ENCODE data around the gene PSME2. TPM values are rescaled to one million over a fixed set of nuclear protein-coding genes. Genes with fewer than 3 reads are reported as not detected.

Gene PSME2
- total RNA-seq, 2 donors from 2014 or later, result 106 to 112 TPM

GRCh38 chr14:24185026-24185425 lies 38.6 kb upstream of the PSME2 start:
- H3K4me3 Mint-ChIP-seq, result no peak overlapping the region
- Histone ChIP-seq H3K27ac (ENCODE audit: low read depth, low read length) (no peak overlapping the region), H3K27me3 (ENCODE audit: control insufficient read depth, insufficient read depth, low read length, poor library complexity, severe bottlenecking) (no peaks in the 10 kb centered on the region), H3K9me3 (ENCODE audit: control insufficient read depth, low read length) (no peaks in the 10 kb centered on the region), H3K9ac (ENCODE audit: extremely low read depth, low read length, poor library complexity, severe bottlenecking) (no peak overlapping the region), H3K36me3 (ENCODE audit: control insufficient read depth, insufficient read depth, low read length) (peaks cover 66% of the 10 kb centered on the region), H3K4me3 (ENCODE audit: low read length) (no peak overlapping the region), H3K4me1 (ENCODE audit: control insufficient read depth, insufficient read depth, low read length) (no peaks in the 10 kb centered on the region)
- H3K27ac Mint-ChIP-seq, result no peak overlapping the region
- peaks cover 45% of the 10 kb centered on the region for H3K36me3 Mint-ChIP-seq (ENCODE audit: low read depth)
- no peak for TF ChIP-seq CTCF (conservative IDR thresholded peaks at IDR 0.05)
- H3K4me1 Mint-ChIP-seq, result peaks cover 6% of the 10 kb centered on the region
- 94 to 100% methylated on average over 3 to 7 of the region's 7 CpGs for WGBS, 2 experiments (ENCODE audit: insufficient coverage in 1 of 2, insufficient read length in 1 of 2)
- no peaks in the 10 kb centered on the region for H3K9me3 Mint-ChIP-seq
- no peaks in the 10 kb centered on the region for H3K27me3 Mint-ChIP-seq (ENCODE audit: insufficient read depth)
- DNase-seq, result no peak

- 94% methylated on average over 11 to 19 of the region's 19 CpGs for WGBS, 2 experiments (ENCODE audit: insufficient coverage in 1 of 2, insufficient read length in 1 of 2)
- DNase-seq, result no peak
- Mint-ChIP-seq H3K4me3 (no peak overlapping the region), H3K27me3 (ENCODE audit: insufficient read depth) (no peaks in the 10 kb centered on the region), H3K4me1 (peaks cover 6% of the 10 kb centered on the region), H3K9me3 (no peaks in the 10 kb centered on the region), H3K27ac (no peak overlapping the region), H3K36me3 (ENCODE audit: low read depth) (peaks cover 50% of the 10 kb centered on the region)
- Histone ChIP-seq H3K27me3 (ENCODE audit: control insufficient read depth, insufficient read depth, low read length, poor library complexity, severe bottlenecking) (no peaks in the 10 kb centered on the region), H3K27ac (ENCODE audit: low read depth, low read length) (no peak overlapping the region), H3K4me3 (ENCODE audit: low read length) (no peak overlapping the region), H3K36me3 (ENCODE audit: control insufficient read depth, insufficient read depth, low read length) (peaks cover 67% of the 10 kb centered on the region), H3K9ac (ENCODE audit: extremely low read depth, low read length, poor library complexity, severe bottlenecking) (no peak overlapping the region), H3K4me1 (ENCODE audit: control insufficient read depth, insufficient read depth, low read length) (no peaks in the 10 kb centered on the region), H3K9me3 (ENCODE audit: control insufficient read depth, low read length) (no peaks in the 10 kb centered on the region)
- TF ChIP-seq CTCF (conservative IDR thresholded peaks at IDR 0.05), result no peak
These were observed 37.9 kb upstream of the PSME2 start for GRCh38 chr14:24184104-24184970.

GRCh38 chr14:24183014-24183481 lies 36.6 kb upstream of the PSME2 start:
- H3K9me3 ChIP-seq (ENCODE audit: control insufficient read depth, low read length), result no peaks in the 10 kb centered on the region
- no peak overlapping the region for H3K27ac ChIP-seq (ENCODE audit: low read depth, low read length)
- no peak overlapping the region for H3K4me3 ChIP-seq (ENCODE audit: low read length)
- no peak overlapping the region for H3K9ac ChIP-seq (ENCODE audit: extremely low read depth, low read length, poor library complexity, severe bottlenecking)
- Mint-ChIP-seq H3K4me3 (no peak overlapping the region), H3K9me3 (no peaks in the 10 kb centered on the region), H3K27ac (no peak overlapping the region), H3K4me1 (peaks cover 5% of the 10 kb centered on the region), H3K27me3 (ENCODE audit: insufficient read depth) (no peaks in the 10 kb centered on the region), H3K36me3 (ENCODE audit: low read depth) (peaks cover 61% of the 10 kb centered on the region)
- 94 to 100% methylated on average over 8 to 15 of the region's 15 CpGs for WGBS, 2 experiments (ENCODE audit: insufficient coverage in 1 of 2, insufficient read length in 1 of 2)
- DNase-seq, result no peak
- H3K36me3 ChIP-seq (ENCODE audit: control insufficient read depth, insufficient read depth, low read length), result peaks cover 74% of the 10 kb centered on the region
- H3K27me3 ChIP-seq (ENCODE audit: control insufficient read depth, insufficient read depth, low read length, poor library complexity, severe bottlenecking), result no peaks in the 10 kb centered on the region
- TF ChIP-seq CTCF (conservative IDR thresholded peaks at IDR 0.05), result no peak
- H3K4me1 ChIP-seq (ENCODE audit: control insufficient read depth, insufficient read depth, low read length), result no peaks in the 10 kb centered on the region
